CD14-positive monocyte (primary cell): ENCODE data around the gene CYSLTR2. TPM values are rescaled to one million over a fixed set of nuclear protein-coding genes. Genes with fewer than 3 reads are reported as not detected.

Experiments used
- DNase-seq, 3 donors: peaks; one replicate each; pipeline ENCODE4 v3.0.0-alpha.2; 2011 to 2022
- H2AFZ ChIP-seq: 2 replicates; pipeline ENCODE4 v1.6.0; 2012; ENCODE audit warnings: mild to moderate bottlenecking, low read depth, low read length, inconsistent platforms; ENCODE audit not compliant: insufficient read depth, poor library complexity, severe bottlenecking
- H3K27ac ChIP-seq, 2 donors: 1 replicate in 1 of 2; 2 replicates in 1 of 2; pipeline ENCODE4 v1.5.1; 2012 to 2013; ENCODE audit warnings: low read length in 2 of 2, control low read depth in 1 of 2, inconsistent platforms in 1 of 2, low read depth in 1 of 2, mild to moderate bottlenecking in 1 of 2
- H3K27me3 ChIP-seq, 2 donors: one replicate each; pipeline versions ENCODE4 v1.6.0 to v1.6.1; 2011 to 2013; ENCODE audit warnings: low read length in 2 of 2; ENCODE audit not compliant: control insufficient read depth in 2 of 2, insufficient read depth in 2 of 2
- H3K36me3 ChIP-seq, 2 donors: replicated peaks in 1 of 2; 1 replicate in 1 of 2; 2 replicates in 1 of 2; pipeline versions ENCODE4 v1.5.1 to v1.6.1; 2012 to 2013; ENCODE audit warnings: low read length in 2 of 2, control low read depth in 1 of 2, inconsistent platforms in 1 of 2, mild to moderate bottlenecking in 1 of 2; ENCODE audit not compliant: insufficient read depth in 2 of 2, control insufficient read depth in 1 of 2
- H3K4me1 ChIP-seq, 2 donors: 1 replicate in 1 of 2; 2 replicates in 1 of 2; pipeline versions ENCODE4 v1.5.1 to v1.6.1; 2012 to 2013; ENCODE audit warnings: low read length in 2 of 2, control low read depth in 1 of 2, inconsistent platforms in 1 of 2, mild to moderate bottlenecking in 1 of 2, moderate library complexity in 1 of 2; ENCODE audit not compliant: insufficient read depth in 2 of 2, control insufficient read depth in 1 of 2
- H3K4me2 ChIP-seq: replicated peaks from 2 replicates; pipeline ENCODE3; 2012; ENCODE audit warnings: low read length, moderate library complexity, mild to moderate bottlenecking; ENCODE audit not compliant: poor library complexity, severe bottlenecking; ENCODE audit errors: extremely low read depth
- H3K4me3 ChIP-seq, 3 experiments: fragments of 200-600 bp in 1 of 3; sonication (generic) in 1 of 3; replicated peaks in 1 of 3; 1 replicate in 2 of 3; 2 replicates in 1 of 3; pipeline ENCODE4 v1.5.1; 2011 to 2013; ENCODE audit warnings: low read length in 3 of 3, mild to moderate bottlenecking in 3 of 3, control low read depth in 2 of 3, low read depth in 2 of 3, inconsistent platforms in 1 of 3, moderate library complexity in 1 of 3
- H3K79me2 ChIP-seq: 2 replicates; pipeline ENCODE4 v1.6.0; 2012; ENCODE audit warnings: mild to moderate bottlenecking, control low read depth, inconsistent platforms, low read length, moderate library complexity; ENCODE audit not compliant: insufficient read depth
- H3K9ac ChIP-seq: 2 replicates; pipeline ENCODE4 v1.6.0; 2017; ENCODE audit warnings: low read length, mild to moderate bottlenecking; ENCODE audit not compliant: insufficient read depth, poor library complexity, severe bottlenecking
- H3K9me3 ChIP-seq, 2 donors: replicated peaks in 1 of 2; 1 replicate in 1 of 2; 2 replicates in 1 of 2; pipeline versions ENCODE4 v1.5.1 to v1.6.1; 2012 to 2013; ENCODE audit warnings: low read length in 2 of 2, control low read depth in 1 of 2; ENCODE audit not compliant: control insufficient read depth in 1 of 2, insufficient read depth in 1 of 2
- H4K20me1 ChIP-seq: 2 replicates; pipeline ENCODE4 v1.6.0; 2012; ENCODE audit warnings: mild to moderate bottlenecking, low read length, control low read depth, moderate library complexity; ENCODE audit not compliant: insufficient read depth
- H3K27ac Mint-ChIP-seq, 7 donors: one replicate each; pipeline ENCODE4 v1.8.0; 2020; ENCODE audit warnings: mild to moderate bottlenecking in 7 of 7, mixed read lengths in 7 of 7, moderate library complexity in 6 of 7, inconsistent platforms in 2 of 7
- H3K27me3 Mint-ChIP-seq, 3 donors: one replicate each; pipeline ENCODE4 v1.8.0; 2021 to 2022; ENCODE audit warnings: low read depth in 3 of 3, mild to moderate bottlenecking in 3 of 3, mixed read lengths in 3 of 3, moderate library complexity in 3 of 3, inconsistent platforms in 1 of 3
- H3K36me3 Mint-ChIP-seq, 2 donors: one replicate each; pipeline ENCODE4 v1.8.0; 2020; ENCODE audit warnings: mixed read lengths in 2 of 2, inconsistent platforms in 1 of 2, mild to moderate bottlenecking in 1 of 2
- H3K4me1 Mint-ChIP-seq: one replicate; pipeline ENCODE4 v1.8.0; 2020; ENCODE audit warnings: mild to moderate bottlenecking, mixed read lengths
- H3K4me3 Mint-ChIP-seq, 2 donors: one replicate each; pipeline ENCODE4 v1.8.0; 2020; ENCODE audit warnings: mild to moderate bottlenecking in 2 of 2, mixed read lengths in 2 of 2, moderate library complexity in 1 of 2
- H3K9me3 Mint-ChIP-seq, 7 donors: one replicate each; pipeline ENCODE4 v1.8.0; 2020 to 2022; ENCODE audit warnings: mixed read lengths in 7 of 7, mild to moderate bottlenecking in 6 of 7, moderate library complexity in 6 of 7, inconsistent platforms in 2 of 7
- WGBS: methylation state at CpG from one replicate; pipeline ENCODE4 v1.1.5; 2013; ENCODE audit warnings: missing lambda C conversion rate; ENCODE audit not compliant: insufficient coverage; 5-methylcytosine and 5-hydroxymethylcytosine counted together
- intact Hi-C, 2 donors: fragments of 100-400 bp; cut with micrococcal nuclease; formaldehyde crosslinking; loops; one replicate each; pipeline versions ENCODE4 v1.15.0 to v1.15.1; 2023
- polyA plus RNA-seq, 3 donors: library from polyadenylated mRNA; depleted of rRNA in 1 of 3; unstranded in 2 of 3; stranded (reverse) in 1 of 3; fragments of 300-500 nt in 2 of 3; fragments of >200 nt in 1 of 3; fragmentation: Illumina TruSeq in 2 of 3; gene quantifications; 1 replicate in 2 of 3; 2 replicates in 1 of 3; pipeline ENCODE4 v1.2.3, GENCODE V29; 2012 to 2021
- TF ChIP-seq, protein P1 (sequence below): fragments of 200-600 bp; IDR thresholded peaks from one replicate; pipeline ENCODE4 v1.8.0; 2022; ENCODE audit warnings: antibody characterized with exemption, mild to moderate bottlenecking

CYSLTR2 gene
- polyA plus RNA-seq, 3 donors = 1.9 to 6.5 (median 4.1) TPM

DNA sequence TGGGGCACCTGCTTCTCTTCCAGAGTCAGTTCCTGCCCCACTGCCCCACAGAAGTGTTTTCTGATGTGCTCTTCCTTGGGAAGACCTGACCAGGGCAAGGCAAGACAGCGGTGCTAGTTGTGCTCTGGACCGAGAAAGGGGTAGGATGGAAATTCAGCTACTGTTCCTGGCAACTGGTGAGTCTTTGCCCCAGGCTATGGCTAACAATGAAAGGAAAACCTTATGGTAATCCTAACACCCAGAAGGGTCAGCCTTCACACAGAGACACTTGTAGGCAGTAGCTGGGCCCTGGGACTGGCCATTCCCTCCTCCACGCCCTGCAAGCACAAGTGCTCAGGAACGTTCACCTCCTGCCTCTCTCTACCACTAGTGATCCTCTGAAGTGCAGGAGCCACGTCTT is 9.6 kb upstream of the CYSLTR2 start:
- Histone ChIP-seq H3K9ac (no peak overlapping the region), H3K27me3 (no peaks in the 10 kb centered on the region), H3K79me2 (no peaks in the 10 kb centered on the region), H3K36me3 (no peaks in the 10 kb centered on the region), H3K9me3 (no peaks in the 10 kb centered on the region), H3K4me2 (no peak overlapping the region), H3K4me3 (no peak overlapping the region), H3K27ac (no peak overlapping the region), H2AFZ (no peak overlapping the region), H4K20me1 (no peaks in the 10 kb centered on the region), H3K4me1 (peaks cover 9 to 11% of the 10 kb centered on the region in 2 donors)
- no peaks in the 10 kb centered on the region for H3K36me3 Mint-ChIP-seq
- TF ChIP-seq, protein P1, sequence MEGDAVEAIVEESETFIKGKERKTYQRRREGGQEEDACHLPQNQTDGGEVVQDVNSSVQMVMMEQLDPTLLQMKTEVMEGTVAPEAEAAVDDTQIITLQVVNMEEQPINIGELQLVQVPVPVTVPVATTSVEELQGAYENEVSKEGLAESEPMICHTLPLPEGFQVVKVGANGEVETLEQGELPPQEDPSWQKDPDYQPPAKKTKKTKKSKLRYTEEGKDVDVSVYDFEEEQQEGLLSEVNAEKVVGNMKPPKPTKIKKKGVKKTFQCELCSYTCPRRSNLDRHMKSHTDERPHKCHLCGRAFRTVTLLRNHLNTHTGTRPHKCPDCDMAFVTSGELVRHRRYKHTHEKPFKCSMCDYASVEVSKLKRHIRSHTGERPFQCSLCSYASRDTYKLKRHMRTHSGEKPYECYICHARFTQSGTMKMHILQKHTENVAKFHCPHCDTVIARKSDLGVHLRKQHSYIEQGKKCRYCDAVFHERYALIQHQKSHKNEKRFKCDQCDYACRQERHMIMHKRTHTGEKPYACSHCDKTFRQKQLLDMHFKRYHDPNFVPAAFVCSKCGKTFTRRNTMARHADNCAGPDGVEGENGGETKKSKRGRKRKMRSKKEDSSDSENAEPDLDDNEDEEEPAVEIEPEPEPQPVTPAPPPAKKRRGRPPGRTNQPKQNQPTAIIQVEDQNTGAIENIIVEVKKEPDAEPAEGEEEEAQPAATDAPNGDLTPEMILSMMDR = no peak
- peaks cover 0 to 3% (median 2%) of the 10 kb centered on the region in 3 donors for H3K27me3 Mint-ChIP-seq
- DNase-seq = no peak
- WGBS = no CpG with 5 or more reads among the region's 5 CpGs
- H3K4me3 Mint-ChIP-seq = no peak overlapping the region
- H3K4me1 Mint-ChIP-seq = peaks cover 18% of the 10 kb centered on the region
- intact Hi-C loops = no loop called here
- peaks cover 0 to 3% (median 0%) of the 10 kb centered on the region in 7 donors for H3K9me3 Mint-ChIP-seq
- no peak overlapping the region for H3K27ac Mint-ChIP-seq

DNA sequence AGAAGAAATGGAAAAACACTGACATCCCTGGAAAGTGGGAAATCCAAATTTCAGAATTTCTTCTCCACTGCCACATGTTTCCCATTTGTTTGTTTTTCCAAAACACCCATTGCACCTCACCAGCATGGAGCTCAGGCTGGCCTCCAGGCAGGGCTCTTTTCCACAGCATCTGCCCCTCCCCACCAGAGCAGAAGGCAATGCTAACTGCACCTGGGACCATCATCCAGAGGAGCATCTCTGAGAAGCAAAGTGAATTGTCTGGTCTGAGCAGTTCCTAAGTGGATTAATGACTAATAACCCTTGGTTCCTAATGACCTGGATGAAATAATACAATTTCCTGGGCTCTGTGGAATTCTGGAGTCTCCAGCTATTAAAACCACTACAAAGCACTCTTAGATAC is 8.8 kb upstream of the CYSLTR2 start:
- H3K27ac Mint-ChIP-seq = peak overlapping the region in 1 of 7 donors; percentile 49
- no peak overlapping the region for H3K4me3 ChIP-seq
- no peak overlapping the region for H3K27ac ChIP-seq
- intact Hi-C loops = no loop called here
- no peaks in the 10 kb centered on the region for H4K20me1 ChIP-seq
- no peaks in the 10 kb centered on the region for H3K27me3 ChIP-seq
- no peak overlapping the region for H3K9ac ChIP-seq
- peaks cover 0 to 3% (median 2%) of the 10 kb centered on the region in 3 donors for H3K27me3 Mint-ChIP-seq
- H3K4me1 Mint-ChIP-seq = peaks cover 27% of the 10 kb centered on the region
- H3K36me3 Mint-ChIP-seq = no peaks in the 10 kb centered on the region
- no peaks in the 10 kb centered on the region for H3K9me3 ChIP-seq
- H3K4me1 ChIP-seq = peaks cover 11 to 16% of the 10 kb centered on the region in 2 donors
- TF ChIP-seq, protein P1 = no peak
- H2AFZ ChIP-seq = no peak overlapping the region
- peaks cover 0 to 1% (median 0%) of the 10 kb centered on the region in 7 donors for H3K9me3 Mint-ChIP-seq
- no peak overlapping the region for H3K4me3 Mint-ChIP-seq
- H3K79me2 ChIP-seq = no peaks in the 10 kb centered on the region
- H3K4me2 ChIP-seq = no peak overlapping the region
- no peak for DNase-seq
- no peaks in the 10 kb centered on the region for H3K36me3 ChIP-seq
